Neural cell (in vitro differentiated cells): ENCODE results near the gene COBL. TPM values are rescaled to one million over a fixed set of nuclear protein-coding genes. Genes with fewer than 3 reads are reported as not detected.

Source experiments
- H2AFZ ChIP-seq: fragments of 200-600, 300-800 bp; sonication (generic), shearing (Covaris generic); 2 replicates; pipeline ENCODE4 v1.6.0; 2014; ENCODE audit warnings: low read depth, mild to moderate bottlenecking, antibody characterized with exemption, low read length, moderate library complexity
- H3F3A ChIP-seq: fragments of 200-600 bp; shearing (Covaris generic); 2 replicates; pipeline ENCODE4 v1.6.1; 2016; ENCODE audit warnings: mild to moderate bottlenecking, moderate library complexity, mixed read lengths, antibody characterized with exemption, low read length; ENCODE audit not compliant: insufficient read depth, poor library complexity, severe bottlenecking
- H3K27ac ChIP-seq: fragments of 200-600, 300-800 bp; sonication (generic), shearing (Covaris generic); 2 replicates; pipeline ENCODE4 v1.5.1; 2014; ENCODE audit warnings: mild to moderate bottlenecking, low read length, moderate library complexity
- H3K27me3 ChIP-seq: fragments of 300-800, 200-600 bp; sonication (generic), shearing (Covaris generic); 2 replicates; pipeline ENCODE4 v1.6.0; 2014; ENCODE audit warnings: mild to moderate bottlenecking, low read depth, low read length, moderate library complexity; ENCODE audit not compliant: insufficient read depth
- H3K36me3 ChIP-seq: fragments of 300-800, 200-600 bp; sonication (generic), shearing (Covaris generic); 2 replicates; pipeline ENCODE4 v1.5.1; 2014; ENCODE audit warnings: mild to moderate bottlenecking, antibody characterized with exemption, low read length, moderate library complexity; ENCODE audit not compliant: insufficient read depth
- H3K4me2 ChIP-seq: fragments of 300-800, 200-600 bp; sonication (generic), shearing (Covaris generic); 2 replicates; pipeline ENCODE4 v1.6.0; 2014; ENCODE audit warnings: mild to moderate bottlenecking, low read length
- H3K4me3 ChIP-seq: fragments of 300-800, 200-600 bp; sonication (generic), shearing (Covaris generic); 2 replicates; pipeline ENCODE4 v1.5.1; 2014; ENCODE audit warnings: mild to moderate bottlenecking, low read length, moderate library complexity
- H3K79me2 ChIP-seq: fragments of 200-600 bp; shearing (Covaris generic); replicated peaks from 2 replicates; pipeline ENCODE4 v1.6.0; 2014; ENCODE audit warnings: mild to moderate bottlenecking, low read length, moderate library complexity; ENCODE audit not compliant: insufficient read depth
- H3K9ac ChIP-seq: fragments of 300-800, 200-600 bp; sonication (generic), shearing (Covaris generic); 2 replicates; pipeline ENCODE4 v1.6.1; 2016; ENCODE audit warnings: mild to moderate bottlenecking, low read length, mixed read lengths
- H3K9me2 ChIP-seq: fragments of 200-600 bp; shearing (Covaris generic); 2 replicates; pipeline ENCODE4 v1.6.1; 2016; ENCODE audit warnings: mild to moderate bottlenecking, low read length, mixed read lengths; ENCODE audit not compliant: insufficient read depth
- H3K9me3 ChIP-seq: fragments of 200-600, 300-800 bp; sonication (generic), shearing (Covaris generic); 2 replicates; pipeline ENCODE4 v1.6.1; 2016; ENCODE audit warnings: mild to moderate bottlenecking, mixed run types, low read length, moderate library complexity, mixed read lengths
- H4K20me1 ChIP-seq: fragments of 200-600 bp; shearing (Covaris generic); 2 replicates; pipeline ENCODE4 v1.6.1; 2016; ENCODE audit warnings: mild to moderate bottlenecking, mixed run types; ENCODE audit not compliant: insufficient read depth
- CTCF ChIP-seq: fragments of 450-650 bp; IDR thresholded peaks from 2 replicates; pipeline ENCODE4 v1.5.1; 2014; ENCODE audit warnings: antibody characterized with exemption, mild to moderate bottlenecking, moderate library complexity; ENCODE audit not compliant: poor library complexity, severe bottlenecking
- EP300 ChIP-seq: fragments of 450-650 bp; conservative IDR thresholded peaks from 2 replicates; pipeline ENCODE4 v1.6.1; 2014; ENCODE audit warnings: antibody characterized with exemption, mild to moderate bottlenecking, moderate library complexity; ENCODE audit not compliant: poor library complexity, severe bottlenecking
- EZH2 ChIP-seq: fragments of 200-600, 300-800 bp; shearing (Covaris generic), sonication (generic); IDR thresholded peaks from 2 replicates; pipeline ENCODE4 v1.6.1; 2014; ENCODE audit warnings: antibody characterized with exemption, low read length, borderline replicate concordance, mild to moderate bottlenecking; ENCODE audit not compliant: insufficient read depth, poor library complexity, severe bottlenecking
- MXI1 ChIP-seq: fragments of 450-650 bp; conservative IDR thresholded peaks from 2 replicates; pipeline ENCODE4 v1.6.1; 2014; ENCODE audit warnings: antibody characterized with exemption, mild to moderate bottlenecking; ENCODE audit not compliant: poor library complexity, severe bottlenecking
- POLR2AphosphoS5 ChIP-seq: IDR thresholded peaks from 2 replicates; pipeline ENCODE4 v1.6.1; 2012
- RAD21 ChIP-seq: fragments of 450-650 bp; conservative IDR thresholded peaks from 2 replicates; pipeline ENCODE4 v1.6.1; 2014; ENCODE audit warnings: antibody characterized with exemption, mild to moderate bottlenecking, moderate library complexity
- REST ChIP-seq: IDR thresholded peaks from 2 replicates; pipeline ENCODE4 v1.6.1; 2012; ENCODE audit warnings: borderline replicate concordance
- SMC3 ChIP-seq: fragments of 450-650 bp; conservative IDR thresholded peaks from 2 replicates; pipeline ENCODE4 v1.6.1; 2014; ENCODE audit warnings: antibody characterized with exemption, mild to moderate bottlenecking, moderate library complexity; ENCODE audit not compliant: poor library complexity
- TAF1 ChIP-seq: IDR thresholded peaks from 2 replicates; pipeline ENCODE4 v1.6.1; 2012; ENCODE audit warnings: low read depth
- polyA plus RNA-seq: library from polyadenylated mRNA; depleted of rRNA; stranded (reverse); fragments of >200 nt; gene quantifications from 2 replicates; pipeline ENCODE4 v1.2.3, GENCODE V29; 2014

Gene COBL
- polyA plus RNA-seq, 1 donor from 2014 or later, result 0.12 TPM

GRCh38 chr7:51132661-51133060 lies 183.9 kb downstream of the COBL start:
- no peak overlapping the region for H3K4me3 ChIP-seq
- H3F3A ChIP-seq, result no peaks in the 10 kb centered on the region
- no peak for TF ChIP-seq REST
- no peak for TF ChIP-seq EP300
- TF ChIP-seq CTCF, result no peak
- TF ChIP-seq EZH2, result no peak
- TF ChIP-seq MXI1, result no peak
- no peak for TF ChIP-seq POLR2AphosphoS5
- no peak for TF ChIP-seq TAF1
- TF ChIP-seq SMC3, result no peak
- TF ChIP-seq RAD21, result no peak
- no peaks in the 10 kb centered on the region for H4K20me1 ChIP-seq
- peaks cover 4% of the 10 kb centered on the region for H3K9me3 ChIP-seq
- no peak overlapping the region for H2AFZ ChIP-seq
- no peaks in the 10 kb centered on the region for H3K9me2 ChIP-seq
- no peaks in the 10 kb centered on the region for H3K36me3 ChIP-seq
- H3K79me2 ChIP-seq, result no peaks in the 10 kb centered on the region
- no peak overlapping the region for H3K9ac ChIP-seq
- H3K27ac ChIP-seq, result no peak overlapping the region
- no peak overlapping the region for H3K4me2 ChIP-seq
- no peaks in the 10 kb centered on the region for H3K27me3 ChIP-seq

- H3K9me3 ChIP-seq, result peaks cover 4% of the 10 kb centered on the region
- TF ChIP-seq EZH2 (no peak), REST (no peak), SMC3 (no peak), TAF1 (no peak), EP300 (no peak)
- no peaks in the 10 kb centered on the region for H3K79me2 ChIP-seq
- H3K27me3 ChIP-seq, result no peaks in the 10 kb centered on the region
- H3K4me2 ChIP-seq, result no peak overlapping the region
- H3K27ac ChIP-seq, result no peak overlapping the region
- H3K4me3 ChIP-seq, result no peak overlapping the region
- no peak overlapping the region for H2AFZ ChIP-seq
- H3K36me3 ChIP-seq, result no peaks in the 10 kb centered on the region
- H3K9ac ChIP-seq, result no peak overlapping the region
- no peaks in the 10 kb centered on the region for H3K9me2 ChIP-seq
- no peaks in the 10 kb centered on the region for H3F3A ChIP-seq
- no peaks in the 10 kb centered on the region for H4K20me1 ChIP-seq
Measured at GRCh38 chr7:51129527-51130472, 186.8 kb downstream of the COBL start.
